ENCODE results near the gene EME1. TPM values are rescaled to one million over a fixed set of nuclear protein-coding genes. Genes with fewer than 3 reads are reported as not detected.

EME1 gene
- total and polyA plus RNA-seq, 9 donors: 0.46 to 1.4 (median 0.88) TPM

DNA sequence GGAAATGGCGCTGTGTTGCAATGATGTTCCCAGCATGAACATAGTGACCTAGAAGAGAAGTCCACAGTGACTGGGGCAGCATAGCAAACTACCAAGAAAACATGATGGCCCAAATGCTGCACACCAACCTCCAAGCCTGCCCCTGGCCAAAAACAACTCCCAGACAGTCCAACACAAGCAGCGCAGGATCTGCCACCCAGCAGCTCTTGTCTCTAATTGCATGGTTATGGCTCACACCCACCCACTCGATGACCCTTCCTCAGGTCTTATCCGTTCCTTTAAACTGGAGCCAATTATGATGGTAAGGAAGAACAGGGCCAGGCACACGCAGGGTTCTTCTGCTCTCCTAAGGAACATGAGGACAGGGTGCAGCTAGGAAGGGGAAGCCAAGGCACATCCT is 3.0 kb upstream of the EME1 start:
- Histone ChIP-seq H3K4me1 (ENCODE audit: insufficient read depth) (peaks cover 7% of the 10 kb centered on the region), H3K9me3 (no peaks in the 10 kb centered on the region), H3K4me3 (no peak overlapping the region), H3K27ac (no peak overlapping the region), H3K36me3 (no peaks in the 10 kb centered on the region), H3K27me3 (no peaks in the 10 kb centered on the region)
- intact Hi-C loops (cut with DNase I): no loop called here
- TF ChIP-seq POLR2A (IDR thresholded peaks at IDR 0.05): no peak
- no peak for TF ChIP-seq EP300 (IDR thresholded peaks at IDR 0.05)
- TF ChIP-seq, protein P1, sequence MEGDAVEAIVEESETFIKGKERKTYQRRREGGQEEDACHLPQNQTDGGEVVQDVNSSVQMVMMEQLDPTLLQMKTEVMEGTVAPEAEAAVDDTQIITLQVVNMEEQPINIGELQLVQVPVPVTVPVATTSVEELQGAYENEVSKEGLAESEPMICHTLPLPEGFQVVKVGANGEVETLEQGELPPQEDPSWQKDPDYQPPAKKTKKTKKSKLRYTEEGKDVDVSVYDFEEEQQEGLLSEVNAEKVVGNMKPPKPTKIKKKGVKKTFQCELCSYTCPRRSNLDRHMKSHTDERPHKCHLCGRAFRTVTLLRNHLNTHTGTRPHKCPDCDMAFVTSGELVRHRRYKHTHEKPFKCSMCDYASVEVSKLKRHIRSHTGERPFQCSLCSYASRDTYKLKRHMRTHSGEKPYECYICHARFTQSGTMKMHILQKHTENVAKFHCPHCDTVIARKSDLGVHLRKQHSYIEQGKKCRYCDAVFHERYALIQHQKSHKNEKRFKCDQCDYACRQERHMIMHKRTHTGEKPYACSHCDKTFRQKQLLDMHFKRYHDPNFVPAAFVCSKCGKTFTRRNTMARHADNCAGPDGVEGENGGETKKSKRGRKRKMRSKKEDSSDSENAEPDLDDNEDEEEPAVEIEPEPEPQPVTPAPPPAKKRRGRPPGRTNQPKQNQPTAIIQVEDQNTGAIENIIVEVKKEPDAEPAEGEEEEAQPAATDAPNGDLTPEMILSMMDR (IDR thresholded peaks at IDR 0.05): no peak
- DNase-seq: peak in 1 of 5 donors; percentile 18
- 84 to 93% (median 88%) methylated on average over 5 of the region's 5 CpGs for WGBS, 3 donors

DNA sequence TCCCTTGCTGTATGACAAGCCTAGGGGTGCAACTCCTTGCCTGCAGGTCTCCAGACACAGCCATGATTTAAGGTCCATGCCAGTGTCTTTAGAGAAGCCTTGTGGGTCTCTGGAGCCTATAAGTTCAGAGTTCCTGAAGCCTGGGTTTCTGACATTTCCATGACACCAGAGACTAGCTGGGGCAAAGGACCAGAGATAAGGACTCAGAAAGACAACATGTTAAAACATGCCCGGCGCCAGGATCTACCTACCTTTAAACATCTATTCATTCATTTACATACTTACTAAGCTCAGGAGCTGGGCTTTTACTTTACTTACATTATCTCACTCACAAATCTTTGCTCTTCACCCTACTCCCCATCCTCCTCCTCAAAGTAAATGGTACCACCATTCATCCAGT is 1.5 kb upstream of the EME1 start:
- no peak for DNase-seq
- 85 to 93% (median 89%) methylated on average over 2 of the region's 2 CpGs for WGBS, 3 donors
- Histone ChIP-seq H3K4me3 (no peak overlapping the region), H3K27me3 (no peaks in the 10 kb centered on the region), H3K4me1 (ENCODE audit: insufficient read depth) (peaks cover 7% of the 10 kb centered on the region), H3K36me3 (no peaks in the 10 kb centered on the region), H3K27ac (no peak overlapping the region), H3K9me3 (no peaks in the 10 kb centered on the region)
- intact Hi-C loops (cut with DNase I): no loop called here
- TF ChIP-seq POLR2A (IDR thresholded peaks at IDR 0.05): no peak
- no peak for TF ChIP-seq EP300 (IDR thresholded peaks at IDR 0.05)
- TF ChIP-seq, protein P1 (IDR thresholded peaks at IDR 0.05): no peak

- H3K36me3 ChIP-seq: no peaks in the 10 kb centered on the region
- H3K4me3 ChIP-seq: peak overlapping the region; percentile 94
- peak in 1 of 5 donors; percentile 24 for DNase-seq
- H3K4me1 ChIP-seq (ENCODE audit: insufficient read depth): peaks cover 7% of the 10 kb centered on the region
- intact Hi-C loops (cut with DNase I): no loop called here
- WGBS, 3 donors: 14 to 15% (median 14%) methylated on average over 14 of the region's 14 CpGs
- H3K9me3 ChIP-seq: no peaks in the 10 kb centered on the region
- H3K27me3 ChIP-seq: no peaks in the 10 kb centered on the region
- TF ChIP-seq POLR2A (IDR thresholded peaks at IDR 0.05) (no peak), EP300 (IDR thresholded peaks at IDR 0.05) (no peak)
- TF ChIP-seq, protein P1 (IDR thresholded peaks at IDR 0.05): no peak
- H3K27ac ChIP-seq: peak overlapping the region in 1 of 2 donors; percentile 80
These were observed 739 bp upstream of the EME1 start for GRCh38 chr17:50372222-50372757.

DNA sequence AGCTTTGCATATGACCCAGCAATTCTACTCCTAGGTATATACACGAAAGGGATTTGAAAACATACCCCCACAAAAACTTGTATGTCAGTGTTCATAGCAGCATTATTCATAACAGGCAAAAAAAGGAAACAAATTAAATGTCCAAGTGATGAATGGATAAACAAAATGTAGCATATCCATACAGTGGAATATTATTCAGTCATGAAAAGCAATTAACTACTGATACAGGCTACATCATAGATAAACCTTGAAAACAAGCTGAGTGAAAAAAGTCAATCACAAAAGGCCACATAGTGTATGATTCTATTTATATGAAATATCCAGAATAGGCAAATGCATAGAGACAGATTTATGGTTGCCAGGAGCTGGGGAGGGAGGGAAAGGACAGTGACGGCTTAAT is 676 bp downstream of the EME1 start:
- no peak overlapping the region for H3K27ac ChIP-seq
- 77 to 89% (median 85%) methylated on average over 2 of the region's 2 CpGs for WGBS, 3 donors
- H3K4me3 ChIP-seq: no peak overlapping the region
- no peaks in the 10 kb centered on the region for H3K36me3 ChIP-seq
- H3K9me3 ChIP-seq: no peaks in the 10 kb centered on the region
- no peak for DNase-seq
- H3K27me3 ChIP-seq: no peaks in the 10 kb centered on the region
- H3K4me1 ChIP-seq (ENCODE audit: insufficient read depth): peaks cover 7% of the 10 kb centered on the region
- TF ChIP-seq, protein P1 (IDR thresholded peaks at IDR 0.05): no peak
- TF ChIP-seq EP300 (IDR thresholded peaks at IDR 0.05) (no peak), POLR2A (IDR thresholded peaks at IDR 0.05) (no peak)
- intact Hi-C loops (cut with DNase I): no loop called here

Measured in ovary (tissue), 9 donors.